Activated T-helper 2 cell treated with anti-CD3 and anti-CD28 coated beads, Interferon-gamma antibody, Interleukin-2, Interleukin-4, amounts not matched to agents 10 μg/mL and 5 μg/mL and 100 μg/mL, durations not matched to agents 14 hours and 24 hours and 36 hours (primary cell): Measurements from ENCODE around the gene LYST. TPM values are rescaled to one million over a fixed set of nuclear protein-coding genes. Genes with fewer than 3 reads are reported as not detected.

Experiments used
- DNase-seq: peaks from one replicate; pipeline ENCODE4 v3.0.0; 2021; ENCODE audit warnings: low spot score
- H3K27ac Mint-ChIP-seq: one replicate; pipeline ENCODE4 v1.8.0; 2021; ENCODE audit warnings: mixed read lengths
- H3K27me3 Mint-ChIP-seq: one replicate; pipeline ENCODE4 v1.8.0; 2021; ENCODE audit warnings: low read depth, mixed read lengths
- H3K36me3 Mint-ChIP-seq: one replicate; pipeline ENCODE4 v1.8.0; 2021; ENCODE audit warnings: low read depth, mixed read lengths
- H3K4me1 Mint-ChIP-seq: one replicate; pipeline ENCODE4 v1.8.0; 2021; ENCODE audit warnings: low read depth, mixed read lengths
- H3K4me3 Mint-ChIP-seq: one replicate; pipeline ENCODE4 v1.8.0; 2021; ENCODE audit warnings: low read depth, mild to moderate bottlenecking, moderate library complexity, mixed read lengths
- H3K9me3 Mint-ChIP-seq: one replicate; pipeline ENCODE4 v1.8.0; 2021; ENCODE audit warnings: mixed read lengths
- intact Hi-C: fragments of 100-400 bp; cut with micrococcal nuclease; formaldehyde crosslinking; loops from one replicate; pipeline ENCODE4 v1.15.1; 2023
- total RNA-seq: library from RNA; stranded (reverse); gene quantifications from 2 replicates; pipeline ENCODE4 v1.2.3, GENCODE V29; 2022

LYST gene
- total RNA-seq, 1 donor from 2014 or later: 98.6 TPM

DNA sequence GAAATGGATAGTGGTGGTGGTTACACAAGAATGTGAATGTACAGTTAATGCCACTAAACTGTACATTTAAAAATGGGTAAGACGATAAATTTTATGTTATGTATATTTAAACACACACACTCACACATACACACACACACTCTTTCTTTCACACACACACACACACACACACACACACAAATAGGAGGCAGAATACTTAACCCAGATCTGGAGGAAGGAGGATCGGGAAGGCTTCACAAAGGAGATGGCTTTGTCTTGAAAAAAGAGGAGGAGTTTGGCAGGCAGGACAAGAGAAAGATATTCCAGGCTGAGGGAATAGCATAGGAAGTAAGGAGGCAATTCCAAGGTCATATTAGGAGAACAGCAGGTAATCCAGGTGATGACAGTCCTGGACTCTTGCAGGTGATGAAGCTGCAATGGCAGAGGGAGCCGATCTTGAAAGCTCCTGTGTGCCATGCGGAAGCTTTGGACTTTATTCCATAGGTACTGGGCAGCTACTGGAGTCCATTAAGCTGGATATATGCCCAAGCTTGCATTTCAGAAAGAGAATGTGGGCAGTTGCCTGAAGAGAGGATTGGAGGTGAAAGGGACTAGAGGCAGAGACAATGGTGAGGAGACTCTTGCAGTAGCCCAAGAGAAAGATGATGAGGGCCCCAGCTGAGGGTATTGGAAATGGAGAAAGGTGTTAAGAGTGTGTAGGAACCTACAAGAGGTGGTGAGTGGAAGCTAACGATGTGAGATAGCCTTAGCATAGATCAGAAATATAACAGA, 15.4 kb upstream of the LYST start:
- intact Hi-C loops: no loop called here
- Mint-ChIP-seq H3K27me3 (no peaks in the 10 kb centered on the region), H3K4me3 (peak overlapping the region; percentile 63), H3K4me1 (peaks cover 43% of the 10 kb centered on the region), H3K9me3 (no peaks in the 10 kb centered on the region), H3K36me3 (no peaks in the 10 kb centered on the region), H3K27ac (peak overlapping the region; percentile 23)
- DNase-seq: no peak

DNA sequence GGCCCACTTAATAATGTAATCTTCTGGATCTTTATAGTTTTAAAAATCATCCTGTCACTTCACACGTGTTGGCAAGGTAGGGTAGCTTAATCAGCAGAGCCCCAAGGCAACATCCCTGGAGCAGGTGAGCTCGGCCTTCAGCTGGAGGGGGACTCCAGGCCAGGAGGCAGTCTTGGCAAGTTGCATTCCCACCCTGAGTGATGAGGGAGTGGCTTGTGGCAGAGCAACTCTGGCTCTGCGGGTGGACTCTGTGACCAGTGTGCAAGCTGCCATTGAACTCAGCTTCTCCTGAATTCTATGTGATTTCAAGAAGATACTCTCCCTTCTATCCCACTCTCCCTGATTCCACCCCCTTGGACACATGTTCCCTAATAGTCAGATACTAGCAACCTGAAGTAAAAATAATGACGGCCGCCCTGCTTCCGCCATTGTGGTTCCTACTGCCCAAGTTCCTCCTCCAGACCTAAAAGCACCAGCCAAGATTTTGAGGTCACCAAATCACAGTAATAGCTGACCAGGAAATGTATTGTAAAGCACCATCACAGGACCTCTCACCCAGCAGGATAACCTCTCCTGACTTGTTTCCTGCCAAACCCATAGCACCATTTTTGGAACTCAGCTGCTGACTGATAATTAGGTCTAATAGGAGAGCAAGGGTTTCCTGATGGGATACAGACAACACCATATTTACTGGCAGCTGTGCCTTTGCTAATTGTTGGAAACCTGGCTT, 11.5 kb upstream of the LYST start:
- Mint-ChIP-seq H3K9me3 (no peaks in the 10 kb centered on the region), H3K36me3 (no peaks in the 10 kb centered on the region), H3K4me3 (no peak overlapping the region), H3K27me3 (no peaks in the 10 kb centered on the region), H3K4me1 (peaks cover 63% of the 10 kb centered on the region), H3K27ac (peak overlapping the region; percentile 54)
- intact Hi-C loops: loop anchor here (10.0 kb wide), 1 partner anchor 1393 kb away; no protein-coding TSS in a partner anchor
- no peak for DNase-seq

DNA sequence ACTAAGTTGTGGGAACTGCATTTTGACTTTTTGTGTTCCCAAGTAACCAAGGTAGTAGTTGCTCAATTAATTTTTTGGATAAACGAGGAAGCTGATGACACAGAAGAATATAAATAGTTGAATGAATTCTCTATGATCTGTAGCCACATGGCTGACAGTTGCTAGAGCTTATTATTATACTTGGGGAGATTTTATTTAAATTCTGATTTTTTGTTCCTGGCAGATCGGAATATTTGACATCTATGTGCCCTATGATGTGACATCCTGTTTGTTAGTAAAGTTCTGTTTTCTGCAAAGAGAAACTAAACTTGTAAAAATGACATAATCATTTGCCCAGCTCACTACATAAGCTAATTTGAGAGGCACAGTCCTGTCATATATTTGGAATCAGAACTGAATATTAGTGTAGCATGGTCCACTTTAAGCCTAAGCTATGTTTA, 9.7 kb upstream of the LYST start:
- Mint-ChIP-seq H3K27me3 (no peaks in the 10 kb centered on the region), H3K9me3 (no peaks in the 10 kb centered on the region), H3K4me1 (peaks cover 68% of the 10 kb centered on the region), H3K27ac (peak overlapping the region; percentile 98), H3K36me3 (no peaks in the 10 kb centered on the region), H3K4me3 (peak overlapping the region; percentile 47)
- intact Hi-C loops: loop anchor here (1.0 to 10.0 kb wide), 2 partner anchors 8 to 1392 kb away; no protein-coding TSS in a partner anchor
- no peak for DNase-seq

- Mint-ChIP-seq H3K27me3 (no peaks in the 10 kb centered on the region), H3K4me3 (no peak overlapping the region), H3K4me1 (peaks cover 65% of the 10 kb centered on the region), H3K27ac (peak overlapping the region; percentile 98), H3K36me3 (no peaks in the 10 kb centered on the region), H3K9me3 (no peaks in the 10 kb centered on the region)
- intact Hi-C loops: loop anchor here (10.0 kb wide), 1 partner anchor 1390 kb away; no protein-coding TSS in a partner anchor
- DNase-seq: no peak
Measured at GRCh38 chr1:235875036-235875597, 8.4 kb upstream of the LYST start.

GRCh38 chr1:235874261-235874660, 7.6 kb upstream of the LYST start:
- no peaks in the 10 kb centered on the region for H3K27me3 Mint-ChIP-seq
- H3K9me3 Mint-ChIP-seq: no peaks in the 10 kb centered on the region
- intact Hi-C loops: loop anchor here (5.0 to 10.0 kb wide), 2 partner anchors 78 to 1389 kb away; no protein-coding TSS in a partner anchor
- DNase-seq: no peak
- H3K4me1 Mint-ChIP-seq: peaks cover 62% of the 10 kb centered on the region
- H3K36me3 Mint-ChIP-seq: peaks cover 4% of the 10 kb centered on the region
- H3K4me3 Mint-ChIP-seq: no peak overlapping the region
- peak overlapping the region; percentile 98 for H3K27ac Mint-ChIP-seq

DNA sequence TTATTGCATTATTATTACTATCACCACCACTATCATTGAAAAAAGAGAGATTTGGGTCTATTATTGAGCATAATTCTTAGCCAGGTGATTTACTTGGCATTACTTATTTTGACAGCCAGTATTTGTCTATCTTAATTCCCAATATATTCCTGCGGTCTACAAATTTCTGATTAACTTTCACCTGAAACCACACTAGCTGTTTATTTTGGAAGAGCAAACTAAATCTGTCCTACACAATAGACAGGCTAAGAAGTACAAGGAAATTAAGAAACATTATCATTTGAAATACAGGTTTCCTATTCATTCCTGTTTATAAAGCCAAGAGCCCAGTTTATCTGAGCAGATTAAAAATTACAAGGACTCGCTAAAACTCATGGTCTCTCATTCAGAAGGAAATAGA, 6.9 kb upstream of the LYST start:
- DNase-seq: no peak
- Mint-ChIP-seq H3K36me3 (peaks cover 4% of the 10 kb centered on the region), H3K4me3 (peak overlapping the region; percentile 56), H3K4me1 (peaks cover 62% of the 10 kb centered on the region), H3K27ac (peak overlapping the region; percentile 98), H3K27me3 (no peaks in the 10 kb centered on the region), H3K9me3 (no peaks in the 10 kb centered on the region)
- intact Hi-C loops: loop anchor here (1.0 to 10.0 kb wide), 6 partner anchors 10 to 1389 kb away; no protein-coding TSS in a partner anchor

GRCh38 chr1:235873045-235873444, 6.3 kb upstream of the LYST start:
- no peaks in the 10 kb centered on the region for H3K27me3 Mint-ChIP-seq
- peaks cover 4% of the 10 kb centered on the region for H3K36me3 Mint-ChIP-seq
- H3K9me3 Mint-ChIP-seq: no peaks in the 10 kb centered on the region
- DNase-seq: no peak
- intact Hi-C loops: loop anchor here (1.0 to 10.0 kb wide), 6 partner anchors 10 to 1388 kb away; no protein-coding TSS in a partner anchor
- peak overlapping the region; percentile 98 for H3K27ac Mint-ChIP-seq
- peaks cover 61% of the 10 kb centered on the region for H3K4me1 Mint-ChIP-seq
- peak overlapping the region; percentile 70 for H3K4me3 Mint-ChIP-seq

DNA sequence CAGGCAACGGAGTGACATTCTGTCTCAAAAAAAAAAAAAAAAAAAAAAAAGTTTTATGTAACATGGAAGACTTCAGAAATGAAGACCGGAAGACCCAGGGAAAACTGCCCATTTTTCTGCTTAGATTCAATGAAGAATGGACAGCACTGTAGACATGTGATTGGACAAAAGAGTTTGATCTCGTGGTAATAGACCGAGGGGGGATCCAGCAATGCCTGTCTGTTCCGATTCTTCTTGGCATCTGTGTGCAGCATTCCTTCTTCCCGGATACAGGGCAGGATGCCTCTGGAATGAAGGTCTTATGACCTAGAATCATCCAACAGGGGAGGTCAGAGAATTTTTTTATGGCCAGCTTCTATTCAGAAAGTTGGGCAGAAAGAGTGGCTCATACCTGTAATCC, 5.6 kb upstream of the LYST start:
- H3K9me3 Mint-ChIP-seq: no peaks in the 10 kb centered on the region
- H3K4me1 Mint-ChIP-seq: peaks cover 63% of the 10 kb centered on the region
- peak overlapping the region; percentile 98 for H3K27ac Mint-ChIP-seq
- H3K36me3 Mint-ChIP-seq: peaks cover 4% of the 10 kb centered on the region
- H3K4me3 Mint-ChIP-seq: peak overlapping the region; percentile 70
- no peak for DNase-seq
- H3K27me3 Mint-ChIP-seq: no peaks in the 10 kb centered on the region
- intact Hi-C loops: loop anchor here (5.0 to 10.0 kb wide), 2 partner anchors 80 to 1387 kb away; no protein-coding TSS in a partner anchor

DNA sequence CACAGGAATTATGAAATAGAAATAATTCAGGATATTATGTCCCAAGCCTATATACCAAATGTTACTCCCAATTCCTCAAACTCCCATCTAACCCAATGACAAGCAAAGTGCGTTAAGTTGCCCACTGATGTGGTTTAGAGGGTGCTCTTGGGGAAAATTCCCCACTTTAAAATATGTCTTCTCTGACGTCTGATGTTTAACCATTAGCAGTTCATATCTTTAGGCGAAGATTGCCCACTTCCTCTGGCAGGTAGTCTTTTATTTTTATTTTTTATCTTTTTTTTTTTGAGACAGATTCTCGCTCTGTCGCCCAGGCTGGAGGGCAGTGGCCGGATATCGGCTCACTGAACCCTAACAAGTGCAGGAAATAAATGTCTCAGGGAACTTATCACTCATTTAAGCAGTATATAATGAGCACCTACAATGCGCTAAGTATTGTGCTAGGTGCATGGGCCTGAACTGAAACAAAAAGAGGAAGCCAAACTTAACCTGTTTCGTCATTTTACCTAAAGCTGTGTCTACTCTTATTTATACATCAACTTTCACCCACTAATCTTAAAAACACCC, 1.3 kb upstream of the LYST start:
- Mint-ChIP-seq H3K4me1 (peaks cover 54% of the 10 kb centered on the region), H3K36me3 (peaks cover 36% of the 10 kb centered on the region), H3K27me3 (no peaks in the 10 kb centered on the region), H3K27ac (peak overlapping the region; percentile 99), H3K4me3 (peak overlapping the region; percentile 98), H3K9me3 (no peaks in the 10 kb centered on the region)
- DNase-seq: peak; percentile 26
- intact Hi-C loops: loop anchor here (1.0 to 5.0 kb wide), 7 partner anchors 8 to 541 kb away; partner anchors contain the start of genes ARID4B and GGPS1

- Mint-ChIP-seq H3K4me3 (peak overlapping the region; percentile 98), H3K4me1 (peaks cover 52% of the 10 kb centered on the region), H3K9me3 (no peaks in the 10 kb centered on the region), H3K27ac (peak overlapping the region; percentile 99), H3K36me3 (peaks cover 43% of the 10 kb centered on the region), H3K27me3 (no peaks in the 10 kb centered on the region)
- DNase-seq: peak; percentile 97
- intact Hi-C loops: loop anchor here (1.0 to 5.0 kb wide), 5 partner anchors 11 to 540 kb away; partner anchors contain the start of genes ARID4B and GGPS1
Measured at GRCh38 chr1:235866913-235867845, 473 bp upstream of the LYST start.

DNA sequence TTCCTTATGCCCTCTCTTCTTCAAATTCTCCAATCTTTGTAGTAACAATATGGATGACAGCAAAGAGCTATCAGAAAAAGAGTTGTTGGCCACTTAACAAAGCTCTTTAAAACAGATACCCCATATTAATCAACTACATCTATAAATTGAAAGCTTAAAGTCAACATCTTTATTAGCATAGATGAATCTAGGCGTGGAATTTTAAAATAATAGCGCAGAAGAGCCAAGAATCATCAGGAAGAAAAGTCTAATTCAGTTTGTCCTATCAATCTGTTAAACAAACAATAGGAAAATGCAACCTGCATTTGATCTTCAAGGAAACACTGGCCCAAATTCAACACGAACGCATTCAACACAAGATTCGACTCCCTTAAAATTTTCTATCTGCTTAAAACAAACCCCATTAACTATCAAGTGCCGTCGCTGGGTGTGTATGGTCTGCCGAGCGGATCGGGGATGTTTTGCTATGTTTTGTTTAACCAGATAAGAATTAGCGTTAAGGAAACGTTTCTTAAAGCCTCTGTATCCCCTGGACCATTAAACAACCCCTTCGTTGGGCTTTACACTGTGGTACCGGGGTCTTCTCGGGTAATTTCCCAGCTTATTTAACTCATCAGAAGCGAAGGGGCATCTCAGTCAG, 1.0 kb downstream of the LYST start:
- Mint-ChIP-seq H3K9me3 (no peaks in the 10 kb centered on the region), H3K4me3 (peak overlapping the region; percentile 98), H3K4me1 (peaks cover 53% of the 10 kb centered on the region), H3K36me3 (peaks cover 48% of the 10 kb centered on the region), H3K27ac (peak overlapping the region; percentile 99), H3K27me3 (no peaks in the 10 kb centered on the region)
- intact Hi-C loops: loop anchor here (5.0 kb wide), 2 partner anchors 532 to 538 kb away; partner anchors contain the start of genes ARID4B and GGPS1
- no peak for DNase-seq
